ENCODE results near the gene SCP2D1.

- TF ChIP-seq CTCF (IDR thresholded peaks at IDR 0.05 in 8 of 11, conservative IDR thresholded peaks at IDR 0.05 in 3 of 11) (no peak), POLR2AphosphoS5 (IDR thresholded peaks at IDR 0.05) (no peak)
Measured at GRCh38 chr20:18778690-18779392, 34.7 kb upstream of the SCP2D1 start.

All from spleen (tissue), 7 donors.